GM21619 (cell line): Measurements from ENCODE around the gene RIIAD1.
"Not testable (repeated sequence)": the region's sequence is repeated elsewhere in the genome, so short reads cannot be mapped to it uniquely, and the experiment has no call there.

ENCODE experiments used
- ATAC-seq: cut with Tn5 transposase; IDR thresholded peaks from one replicate; pipeline ENCODE4 v1.9.1; 2021; ENCODE audit not compliant: unreplicated experiment

Gene RIIAD1

GRCh38 chr1:151729966-151730291 lies 8.6 kb downstream of the RIIAD1 start:
- ATAC-seq = no peak

GRCh38 chr1:151733126-151733525 lies 11.8 kb downstream of the RIIAD1 start:
- no peak for ATAC-seq

GRCh38 chr1:151733995-151734394 lies 12.7 kb downstream of the RIIAD1 start:
- not testable (repeated sequence) for ATAC-seq

DNA sequence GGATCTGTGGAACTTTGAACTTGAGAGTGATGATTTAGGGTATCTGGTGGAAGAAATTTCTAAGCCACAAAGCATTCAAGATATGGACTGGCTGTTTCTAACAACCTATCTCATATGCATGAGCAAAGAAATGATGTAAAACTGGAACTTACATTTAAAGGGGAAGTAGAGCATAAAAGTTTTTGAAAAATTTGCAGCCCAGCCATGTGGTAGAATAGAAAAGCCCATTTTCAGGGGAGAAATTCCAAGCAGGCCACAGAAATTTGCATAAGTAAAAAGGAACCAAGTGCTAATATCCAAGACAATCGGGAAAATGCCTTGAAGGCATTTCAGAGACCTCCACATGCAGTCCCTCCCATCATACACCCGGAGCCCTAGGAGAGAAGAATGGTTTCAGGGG lies 15.7 kb downstream of the RIIAD1 start:
- no peak for ATAC-seq

- no peak for ATAC-seq
Measured at GRCh38 chr1:151737479-151737878, 16.2 kb downstream of the RIIAD1 start.

- no peak for ATAC-seq
Measured at GRCh38 chr1:151739590-151740355, 18.5 kb downstream of the RIIAD1 start.

GRCh38 chr1:151741516-151741915 lies 20.2 kb downstream of the RIIAD1 start:
- ATAC-seq = no peak

GRCh38 chr1:151756291-151756690 lies 35.0 kb downstream of the RIIAD1 start:
- ATAC-seq = no peak

DNA sequence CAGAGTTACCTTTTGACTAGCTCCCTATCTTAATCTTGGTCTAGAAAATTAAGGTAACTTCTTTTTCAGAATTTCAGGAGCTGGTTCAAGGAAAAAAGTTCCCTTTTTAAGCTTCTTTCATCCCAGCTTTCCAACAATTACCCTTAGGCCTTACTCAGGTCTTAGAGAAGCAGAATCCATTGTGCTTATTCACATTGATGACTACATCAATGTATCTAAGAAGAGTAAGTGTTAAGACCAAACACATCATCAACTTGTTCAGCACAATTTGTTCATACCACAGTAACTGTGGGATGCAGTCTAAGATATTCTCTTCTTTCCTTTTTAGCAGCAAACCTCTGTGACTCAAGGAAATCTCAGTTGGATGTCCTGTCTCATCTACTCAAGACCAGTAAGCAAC lies 37.9 kb downstream of the RIIAD1 start:
- no peak for ATAC-seq

DNA sequence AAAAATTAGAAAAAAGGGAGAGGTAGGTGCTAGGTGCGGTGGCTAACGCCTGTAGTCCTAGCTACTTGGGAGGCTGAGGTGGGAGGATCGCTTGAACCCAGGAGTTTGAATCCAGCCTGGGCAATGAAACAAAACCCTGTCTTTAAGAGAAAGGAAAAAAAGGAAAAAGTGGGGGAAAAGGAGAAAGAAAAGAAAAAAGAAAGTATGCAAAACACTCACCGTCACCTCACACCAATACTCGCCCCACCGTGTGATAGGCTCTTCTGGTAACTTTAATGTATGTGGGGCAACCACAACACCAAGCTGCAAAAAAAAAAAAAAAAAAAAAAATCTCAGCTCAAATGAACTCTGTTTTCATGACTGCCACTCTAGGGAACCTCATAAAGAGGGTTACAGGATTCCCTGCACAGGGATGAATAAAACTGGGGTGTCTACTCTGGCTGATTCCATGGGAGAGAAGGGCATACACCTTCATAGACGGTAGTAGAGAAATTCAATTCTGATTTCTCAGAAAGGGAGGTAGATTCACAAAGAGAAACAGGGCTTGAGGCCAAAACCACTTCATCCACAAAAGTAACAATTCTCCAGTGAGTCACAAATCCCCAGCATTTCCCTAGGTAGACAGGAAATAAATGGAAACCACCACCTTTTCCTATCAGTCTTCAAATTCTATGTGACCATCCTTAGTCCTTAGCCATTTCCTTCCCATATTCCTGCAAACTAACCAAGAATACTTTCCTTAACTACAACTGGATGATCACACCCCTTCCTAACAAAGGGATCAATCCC lies 39.5 kb downstream of the RIIAD1 start:
- ATAC-seq = no peak

DNA sequence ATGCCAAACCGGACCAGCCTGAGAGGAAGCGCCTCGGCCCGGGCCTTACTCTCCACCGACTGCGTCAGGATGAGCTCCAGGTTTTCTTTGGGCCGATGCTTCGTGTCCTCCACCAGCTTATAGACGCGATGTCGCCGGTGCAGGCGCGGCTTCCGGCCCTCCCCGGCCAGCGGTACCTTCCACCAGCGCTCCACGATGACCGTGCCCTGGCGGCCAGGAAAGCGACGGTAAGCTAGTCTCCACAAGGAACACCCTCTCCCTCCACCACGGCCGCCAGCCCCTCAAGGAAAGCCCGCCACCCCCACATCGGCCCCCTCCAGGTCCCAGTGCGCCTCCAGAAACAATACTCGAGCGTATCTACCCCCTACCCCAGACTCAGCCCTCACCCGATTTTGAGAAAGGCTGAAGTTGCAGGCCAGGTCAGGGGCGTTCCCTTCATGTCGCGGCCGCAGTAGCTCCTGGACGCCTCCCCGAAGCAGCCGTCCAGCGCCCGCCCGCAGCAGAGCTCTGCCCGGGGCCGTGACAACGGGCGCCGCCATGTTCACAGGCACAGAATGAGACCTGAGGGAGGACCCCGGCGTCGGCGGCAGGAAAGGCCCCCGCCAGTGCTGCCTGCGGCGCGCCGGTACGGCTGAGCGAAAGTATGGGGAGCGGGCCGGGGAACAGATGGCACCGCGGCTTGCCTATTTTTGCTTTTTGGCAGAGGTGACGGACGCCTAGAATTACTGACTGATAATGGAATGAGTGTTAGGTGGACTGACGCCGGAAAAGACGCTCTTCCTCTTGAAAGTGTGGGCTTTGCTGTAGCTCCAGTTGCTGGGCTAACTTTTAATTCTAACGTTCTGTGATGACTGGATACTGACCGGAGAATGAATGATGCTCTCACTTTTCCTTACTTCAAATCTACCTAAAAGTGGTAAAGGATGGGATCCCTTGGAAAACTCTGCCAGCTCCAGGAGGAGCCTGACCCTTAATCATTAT lies 41.9 kb downstream of the RIIAD1 start, which contains the start of gene MRPL9:
Gene MRPL9 (minus strand): TSS at position 556 of the 981 bp plus-strand sequence. CDS start 17 bp downstream, at position 539.
- peak; percentile 98 for ATAC-seq

DNA sequence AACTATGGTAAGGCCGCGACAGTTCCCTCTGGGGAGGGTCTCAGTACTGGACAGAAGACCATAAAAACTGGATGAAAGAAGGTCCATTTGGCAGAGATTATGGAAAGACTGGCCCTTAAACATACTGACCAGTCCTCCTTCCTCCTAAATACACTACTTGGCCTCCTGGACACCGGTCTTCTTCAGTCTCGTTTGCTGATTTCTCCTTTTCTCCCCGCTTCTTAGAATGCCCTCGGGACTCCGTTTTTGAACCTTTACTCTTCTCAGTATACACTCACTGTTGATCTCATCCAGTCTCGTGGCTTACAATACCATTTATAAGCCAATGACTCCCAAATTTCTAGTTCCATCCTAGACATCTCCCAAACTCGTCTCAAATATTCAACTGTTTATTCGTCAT lies 42.7 kb downstream of the RIIAD1 start:
- ATAC-seq = no peak

GRCh38 chr1:151768351-151769066 lies 47.2 kb downstream of the RIIAD1 start:
- not testable (repeated sequence) for ATAC-seq

- ATAC-seq = not testable (repeated sequence)
Measured at GRCh38 chr1:151769270-151769669, 47.9 kb downstream of the RIIAD1 start.

DNA sequence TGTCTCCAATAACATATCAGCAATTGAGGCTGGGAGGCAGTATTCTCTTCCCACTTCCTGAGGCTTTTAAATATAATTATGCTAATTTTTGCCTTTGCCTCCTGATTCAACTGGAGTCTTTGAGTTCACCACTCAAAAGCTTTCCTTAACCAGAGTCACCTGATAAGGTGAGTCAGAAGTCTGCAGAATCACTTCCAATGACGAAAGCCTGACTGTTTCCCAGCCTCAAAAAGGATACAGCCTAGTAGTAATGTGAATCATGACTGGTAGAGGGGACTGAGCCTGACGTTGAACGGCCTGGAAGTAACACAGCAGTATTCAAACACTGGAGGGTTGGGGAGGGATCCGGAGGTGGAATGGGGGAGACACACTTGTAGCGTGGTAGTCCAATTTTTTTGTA lies 52.4 kb downstream of the RIIAD1 start:
- no peak for ATAC-seq

DNA sequence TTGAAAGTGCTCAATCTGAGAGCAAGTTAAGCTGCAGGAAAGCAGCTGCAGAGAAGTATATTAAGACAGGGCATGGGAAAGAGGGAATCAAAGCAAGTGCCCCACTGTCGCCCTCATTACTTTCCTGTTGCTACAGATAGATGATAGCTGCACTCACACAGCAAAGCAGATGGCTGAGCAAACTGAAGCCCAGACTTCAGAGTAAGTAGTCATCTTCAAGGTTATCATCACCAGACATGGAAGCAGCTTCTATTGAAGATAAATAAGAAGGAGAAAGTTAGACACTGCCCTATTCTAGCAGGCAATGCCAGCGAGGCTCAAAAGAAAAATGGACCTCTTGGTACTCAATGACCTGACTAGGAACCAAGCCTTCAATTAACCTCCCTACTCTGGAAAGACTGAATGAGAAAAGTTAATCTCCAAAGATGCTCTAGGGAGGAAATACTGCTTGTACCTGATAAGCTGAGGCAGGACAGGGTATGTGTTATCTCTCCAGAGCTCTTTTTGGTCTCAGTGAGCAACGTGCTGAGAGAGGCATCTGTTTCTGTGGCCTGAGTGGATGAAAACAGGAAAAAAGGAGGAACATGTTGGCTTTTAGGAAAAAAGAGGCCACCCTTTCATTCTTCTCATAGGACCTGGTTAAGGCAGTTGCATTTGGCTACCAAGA lies 53.1 kb downstream of the RIIAD1 start:
- no peak for ATAC-seq

- ATAC-seq = no peak
Measured at GRCh38 chr1:151775894-151776664, 54.8 kb downstream of the RIIAD1 start.

DNA sequence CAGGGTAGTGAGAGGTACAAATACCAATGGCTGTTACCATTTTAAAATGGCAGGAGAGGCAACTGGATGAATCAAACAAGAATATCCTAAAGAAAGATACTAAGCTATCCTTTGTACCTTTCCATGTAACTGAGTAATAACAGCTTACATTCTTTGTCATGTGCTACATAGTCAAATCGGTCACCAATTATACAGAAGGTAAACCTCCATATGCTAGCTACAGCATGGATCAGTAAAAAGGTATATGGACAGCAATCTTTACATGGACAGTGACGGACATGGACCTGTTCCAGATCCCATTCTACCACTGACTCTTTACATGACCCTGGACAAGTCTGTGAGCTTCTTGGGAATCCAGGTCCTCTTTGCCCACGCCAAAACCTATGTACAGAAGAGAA lies 55.3 kb downstream of the RIIAD1 start:
- no peak for ATAC-seq

DNA sequence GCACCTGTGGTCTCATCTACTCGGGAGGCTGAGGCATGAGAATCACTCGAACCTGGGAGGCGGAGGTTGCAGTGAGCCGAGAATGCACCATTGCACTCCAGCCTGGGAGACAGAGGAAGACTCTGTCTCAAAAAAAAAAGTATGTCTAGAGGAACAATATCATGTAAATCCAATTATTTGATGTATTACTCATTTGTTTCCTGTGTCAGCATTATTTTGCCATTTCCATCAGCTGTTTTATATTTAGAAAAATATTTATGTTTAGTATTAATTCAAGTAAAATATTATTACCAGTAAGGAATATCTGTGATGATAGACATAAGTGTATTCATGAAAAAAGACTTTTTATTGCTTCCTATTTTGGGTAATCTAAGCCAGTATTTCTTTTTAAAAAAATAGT lies 56.0 kb downstream of the RIIAD1 start:
- ATAC-seq = no peak
